GM12865 (cell line): ENCODE measurements around the gene BZW2.

Experiments
- DNase-seq: peaks from one replicate; pipeline ENCODE4 v3.0.0; 2010; ENCODE audit warnings: low read depth
- H3K4me3 ChIP-seq: 2 replicates; pipeline ENCODE4 v1.5.1; 2011; ENCODE audit warnings: mild to moderate bottlenecking, low read depth, low read length, control low read depth
- CTCF ChIP-seq: IDR thresholded peaks from 2 replicates; pipeline ENCODE4 v1.5.1; 2011; ENCODE audit warnings: low read length, control low read depth, low read depth, inconsistent platforms; ENCODE audit not compliant: insufficient read depth; ENCODE audit errors: missing control alignments

The BZW2 gene

GRCh38 chr7:16609842-16610450 lies 36.0 kb upstream of the BZW2 start:
- peak; percentile 13 for DNase-seq
- TF ChIP-seq CTCF: no peak
- H3K4me3 ChIP-seq: no peak overlapping the region

GRCh38 chr7:16611711-16612110 lies 34.3 kb upstream of the BZW2 start:
- no peak for TF ChIP-seq CTCF
- DNase-seq: no peak
- no peak overlapping the region for H3K4me3 ChIP-seq

GRCh38 chr7:16615228-16615627 lies 30.8 kb upstream of the BZW2 start:
- H3K4me3 ChIP-seq: no peak overlapping the region
- TF ChIP-seq CTCF: no peak
- DNase-seq: no peak

GRCh38 chr7:16616122-16616521 lies 29.9 kb upstream of the BZW2 start:
- DNase-seq: no peak
- TF ChIP-seq CTCF: no peak
- no peak overlapping the region for H3K4me3 ChIP-seq

GRCh38 chr7:16616542-16616941 lies 29.4 kb upstream of the BZW2 start:
- H3K4me3 ChIP-seq: no peak overlapping the region
- TF ChIP-seq CTCF: no peak
- DNase-seq: no peak

- no peak for TF ChIP-seq CTCF
- peak; percentile 44 for DNase-seq
- H3K4me3 ChIP-seq: no peak overlapping the region
Observed at GRCh38 chr7:16619979-16620408, 26.0 kb upstream of the BZW2 start.

GRCh38 chr7:16626388-16626787 lies 19.6 kb upstream of the BZW2 start:
- DNase-seq: no peak
- H3K4me3 ChIP-seq: no peak overlapping the region
- TF ChIP-seq CTCF: no peak
